Duodenal mucosa (tissue), 2 donors: ENCODE measurements around the gene NAALADL2.
A peak's percentile ranks its signal among the peaks of the same experiment; 100 is the strongest.

ENCODE experiments used
- H3K27ac ChIP-seq: one replicate; pipeline ENCODE4 v1.7.0; 2013; ENCODE audit warnings: low read depth, low read length
- H3K27me3 ChIP-seq, 2 donors: one replicate each; pipeline ENCODE4 v1.7.0; 2013; ENCODE audit warnings: low read length in 2 of 2, control low read depth in 1 of 2; ENCODE audit not compliant: insufficient read depth in 2 of 2, control insufficient read depth in 1 of 2
- H3K36me3 ChIP-seq, 2 donors: one replicate each; pipeline ENCODE4 v1.7.0; 2013; ENCODE audit warnings: low read length in 2 of 2, control low read depth in 1 of 2; ENCODE audit not compliant: insufficient read depth in 2 of 2, control insufficient read depth in 1 of 2
- H3K4me1 ChIP-seq, 2 donors: one replicate each; pipeline ENCODE4 v1.7.0; 2013; ENCODE audit warnings: low read length in 2 of 2, control low read depth in 1 of 2; ENCODE audit not compliant: insufficient read depth in 2 of 2, control insufficient read depth in 1 of 2
- H3K4me3 ChIP-seq, 2 donors: one replicate each; pipeline ENCODE4 v1.7.0; 2013; ENCODE audit warnings: low read length in 2 of 2, low read depth in 1 of 2
- H3K9ac ChIP-seq, 2 donors: one replicate each; pipeline ENCODE4 v1.7.0; 2013; ENCODE audit warnings: low read length in 2 of 2, low read depth in 1 of 2
- H3K9me3 ChIP-seq, 2 donors: one replicate each; pipeline ENCODE4 v1.7.0; 2013; ENCODE audit warnings: low read length in 2 of 2, control low read depth in 1 of 2; ENCODE audit not compliant: control insufficient read depth in 1 of 2

NAALADL2 gene

DNA sequence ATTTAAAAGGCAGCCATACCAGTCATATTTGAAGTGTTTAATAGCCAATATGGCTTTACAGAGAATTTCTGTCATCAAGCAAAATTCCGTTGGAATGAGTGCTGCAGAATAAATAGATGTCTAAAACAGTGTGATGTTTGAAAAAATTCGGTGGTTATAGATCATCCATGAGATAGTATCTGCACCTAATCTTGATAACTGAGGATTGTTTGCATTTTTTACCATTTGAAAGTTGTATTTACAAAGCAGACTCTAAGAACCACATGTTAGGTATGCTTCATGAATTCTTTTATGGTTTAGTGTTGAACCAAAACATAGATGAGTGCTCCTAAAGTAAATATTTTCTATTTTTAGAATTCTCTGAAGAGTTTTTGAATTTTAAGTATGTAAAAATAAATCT is 476.1 kb downstream of the NAALADL2 start:
- H3K9me3 ChIP-seq: no peaks in the 10 kb centered on the region
- no peak overlapping the region for H3K27ac ChIP-seq
- H3K4me3 ChIP-seq: no peak overlapping the region
- peaks cover 9 to 10% of the 10 kb centered on the region in 2 donors for H3K4me1 ChIP-seq
- no peaks in the 10 kb centered on the region for H3K36me3 ChIP-seq
- no peak overlapping the region for H3K9ac ChIP-seq
- no peaks in the 10 kb centered on the region for H3K27me3 ChIP-seq

GRCh38 chr3:175336406-175337133 is 477.4 kb downstream of the NAALADL2 start:
- Histone ChIP-seq H3K4me3 (peak overlapping the region; percentile 38 to 55), H3K27ac (no peak overlapping the region), H3K4me1 (peaks cover 9 to 10% of the 10 kb centered on the region in 2 donors), H3K36me3 (no peaks in the 10 kb centered on the region), H3K27me3 (no peaks in the 10 kb centered on the region), H3K9ac (peak overlapping the region in 1 of 2 donors; percentile 34), H3K9me3 (no peaks in the 10 kb centered on the region)

DNA sequence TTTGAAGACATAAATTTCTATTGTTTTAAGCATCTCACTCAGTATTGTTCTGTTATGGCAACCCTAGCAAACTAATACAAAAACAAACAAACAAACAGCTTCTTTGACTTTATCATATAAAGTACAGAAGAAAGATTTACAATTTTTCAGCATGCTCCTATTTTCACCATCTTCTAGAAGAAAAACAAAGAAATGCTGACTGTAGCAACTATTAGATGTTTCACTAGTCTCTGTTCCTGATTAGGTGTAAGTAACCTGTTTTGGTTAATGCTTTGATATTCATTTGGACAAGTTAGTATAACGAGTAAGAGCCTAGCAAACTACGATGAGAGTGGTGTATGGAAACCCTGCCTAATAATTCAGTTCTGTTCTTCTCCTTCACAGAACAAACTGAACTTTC is 478.5 kb downstream of the NAALADL2 start:
- no peaks in the 10 kb centered on the region for H3K36me3 ChIP-seq
- no peak overlapping the region for H3K4me3 ChIP-seq
- H3K9ac ChIP-seq: no peak overlapping the region
- H3K9me3 ChIP-seq: no peaks in the 10 kb centered on the region
- H3K27me3 ChIP-seq: no peaks in the 10 kb centered on the region
- H3K27ac ChIP-seq: no peak overlapping the region
- peaks cover 9 to 10% of the 10 kb centered on the region in 2 donors for H3K4me1 ChIP-seq

DNA sequence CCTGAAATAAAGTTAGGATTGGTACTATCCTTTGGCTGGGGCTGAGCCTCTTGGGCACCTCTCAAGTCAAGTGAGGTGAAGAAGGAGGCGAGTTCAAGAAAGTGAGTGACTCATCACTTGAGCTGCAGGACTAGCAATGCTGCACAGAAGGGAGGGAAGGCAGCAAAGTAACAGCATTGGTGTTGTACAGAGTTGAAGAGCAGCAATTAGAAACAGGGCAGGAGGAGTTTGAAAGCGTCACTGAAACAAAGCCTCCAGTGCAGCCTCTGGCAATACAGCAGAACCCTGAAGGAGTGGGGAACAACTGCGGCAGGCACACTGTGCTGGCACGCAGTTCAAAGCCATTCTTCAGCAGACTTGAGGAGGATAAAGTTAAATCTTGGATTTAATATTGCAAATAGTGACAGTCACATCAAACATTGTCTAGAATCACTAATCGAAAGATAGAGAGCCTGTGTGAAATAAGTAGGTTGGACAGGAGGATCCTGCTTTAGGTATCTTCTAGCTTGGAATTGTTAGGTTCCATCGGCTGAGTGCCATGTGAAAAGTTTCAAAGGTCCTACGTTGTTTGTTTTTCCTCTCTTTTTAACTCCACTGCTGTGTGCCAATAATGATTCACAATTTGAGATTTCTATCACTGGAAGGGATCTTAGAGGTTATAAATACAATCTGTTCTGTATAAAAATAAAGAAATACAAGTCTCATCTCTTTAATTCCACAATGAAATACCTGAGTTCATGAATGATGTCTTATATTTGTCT is 479.8 kb downstream of the NAALADL2 start:
- H3K9me3 ChIP-seq: no peaks in the 10 kb centered on the region
- no peak overlapping the region for H3K27ac ChIP-seq
- H3K36me3 ChIP-seq: no peaks in the 10 kb centered on the region
- no peak overlapping the region for H3K9ac ChIP-seq
- peak overlapping the region; percentile 28 to 53 for H3K4me3 ChIP-seq
- no peaks in the 10 kb centered on the region for H3K27me3 ChIP-seq
- H3K4me1 ChIP-seq: peaks cover 9 to 10% of the 10 kb centered on the region in 2 donors

DNA sequence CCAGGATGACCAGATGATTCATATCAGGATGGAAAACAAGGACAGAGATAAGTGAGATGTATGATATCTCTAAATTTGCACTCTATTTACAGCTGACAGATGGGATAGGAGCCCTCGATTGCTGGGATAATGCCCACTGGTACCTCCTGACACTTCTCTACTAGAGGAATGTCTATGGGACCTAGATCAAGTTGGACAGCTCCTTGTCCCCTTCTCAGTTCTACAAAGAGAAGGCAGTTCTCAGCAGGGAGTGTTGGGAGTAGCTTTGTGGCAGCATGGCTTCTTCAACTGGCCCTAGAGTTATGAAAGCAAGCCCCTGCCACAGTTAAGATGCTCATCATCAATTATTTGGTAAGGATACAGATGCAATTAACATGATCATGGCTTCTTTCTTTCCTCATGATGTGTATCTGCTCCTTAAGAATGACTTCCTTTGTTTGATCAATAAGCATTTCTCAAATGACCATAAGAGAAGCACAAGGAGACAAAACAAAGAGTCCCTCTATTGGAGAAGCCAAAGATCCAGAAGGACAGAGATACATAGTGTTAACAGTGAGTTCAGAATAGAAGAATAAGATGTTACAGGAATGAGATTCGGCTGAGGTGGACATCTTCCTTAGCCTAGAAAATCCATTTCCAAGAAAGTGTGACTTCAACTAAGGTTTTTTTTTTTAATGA is 481.3 kb downstream of the NAALADL2 start:
- Histone ChIP-seq H3K4me3 (no peak overlapping the region), H3K27ac (no peak overlapping the region), H3K36me3 (no peaks in the 10 kb centered on the region), H3K9ac (no peak overlapping the region), H3K27me3 (no peaks in the 10 kb centered on the region), H3K4me1 (peaks cover 9 to 10% of the 10 kb centered on the region in 2 donors), H3K9me3 (no peaks in the 10 kb centered on the region)

GRCh38 chr3:175342196-175342595 is 483.1 kb downstream of the NAALADL2 start:
- Histone ChIP-seq H3K4me1 (peaks cover 9 to 18% of the 10 kb centered on the region in 2 donors), H3K36me3 (no peaks in the 10 kb centered on the region), H3K27me3 (no peaks in the 10 kb centered on the region), H3K9me3 (no peaks in the 10 kb centered on the region), H3K27ac (no peak overlapping the region), H3K9ac (no peak overlapping the region), H3K4me3 (no peak overlapping the region)

DNA sequence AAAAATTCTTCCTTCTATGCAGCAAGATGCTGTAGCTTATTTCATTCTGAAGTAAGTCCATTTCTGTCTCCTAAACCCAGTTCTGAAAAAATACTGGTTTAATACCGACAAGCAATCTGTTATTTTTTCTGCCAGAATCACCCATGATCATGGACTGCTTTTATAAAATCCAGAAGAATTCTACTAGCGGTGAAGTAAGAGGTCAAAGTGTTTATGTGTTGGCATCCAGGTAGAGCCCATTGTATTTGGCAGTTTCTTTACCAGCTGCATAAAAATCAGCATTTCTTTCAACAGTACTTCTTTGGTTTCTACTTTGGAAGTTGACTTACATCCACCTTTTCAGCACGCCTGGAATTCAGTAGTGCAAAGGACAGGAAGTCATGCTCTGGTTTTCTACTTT is 484.8 kb downstream of the NAALADL2 start:
- H3K27me3 ChIP-seq: no peaks in the 10 kb centered on the region
- H3K36me3 ChIP-seq: no peaks in the 10 kb centered on the region
- no peak overlapping the region for H3K9ac ChIP-seq
- H3K4me3 ChIP-seq: no peak overlapping the region
- no peaks in the 10 kb centered on the region for H3K9me3 ChIP-seq
- H3K27ac ChIP-seq: no peak overlapping the region
- peaks cover 6 to 16% of the 10 kb centered on the region in 2 donors for H3K4me1 ChIP-seq

GRCh38 chr3:175346573-175347356 is 487.6 kb downstream of the NAALADL2 start:
- Histone ChIP-seq H3K4me3 (no peak overlapping the region), H3K4me1 (peaks cover 0 to 10% of the 10 kb centered on the region in 2 donors), H3K9ac (no peak overlapping the region), H3K27ac (no peak overlapping the region), H3K27me3 (no peaks in the 10 kb centered on the region), H3K9me3 (no peaks in the 10 kb centered on the region), H3K36me3 (no peaks in the 10 kb centered on the region)

- Histone ChIP-seq H3K9ac (no peak overlapping the region), H3K4me3 (no peak overlapping the region), H3K9me3 (no peaks in the 10 kb centered on the region), H3K27ac (no peak overlapping the region), H3K36me3 (no peaks in the 10 kb centered on the region), H3K4me1 (peaks cover 0 to 10% of the 10 kb centered on the region in 2 donors), H3K27me3 (no peaks in the 10 kb centered on the region)
Measured at GRCh38 chr3:175349168-175349567, 490.0 kb downstream of the NAALADL2 start.
